Fibroblast of lung (primary cell): ENCODE data around the gene RPUSD4. TPM values are rescaled to one million over a fixed set of nuclear protein-coding genes. Genes with fewer than 3 reads are reported as not detected.
A peak's percentile ranks its signal among the peaks of the same experiment; 100 is the strongest.

ENCODE experiments used
- DNase-seq, 2 donors: peaks; one replicate each; pipeline versions ENCODE4 v3.0.0 to v3.0.0-alpha.2; 2010; ENCODE audit warnings: low read depth in 2 of 2
- H2AFZ ChIP-seq: 2 replicates; pipeline ENCODE4 v1.5.1; 2012; ENCODE audit warnings: low read length, control low read depth, inconsistent platforms
- H3K27ac ChIP-seq: 2 replicates; pipeline ENCODE4 v1.5.1; 2011; ENCODE audit warnings: low read length, control low read depth; ENCODE audit not compliant: insufficient read depth
- H3K27me3 ChIP-seq: 2 replicates; pipeline ENCODE4 v1.5.1; 2011; ENCODE audit warnings: mild to moderate bottlenecking, low read length; ENCODE audit not compliant: control insufficient read depth, insufficient read depth
- H3K36me3 ChIP-seq: 2 replicates; pipeline ENCODE4 v1.5.1; 2011; ENCODE audit warnings: low read length; ENCODE audit not compliant: control insufficient read depth, insufficient read depth
- H3K4me1 ChIP-seq: 2 replicates; pipeline ENCODE4 v1.5.1; 2011; ENCODE audit warnings: low read length; ENCODE audit not compliant: control insufficient read depth, insufficient read depth; ENCODE audit errors: extremely low read depth
- H3K4me2 ChIP-seq: 2 replicates; pipeline ENCODE4 v1.5.1; 2011; ENCODE audit warnings: low read length, control low read depth; ENCODE audit not compliant: insufficient read depth; ENCODE audit errors: extremely low read depth
- H3K4me3 ChIP-seq, 4 experiments: fragments of 200-600 bp in 1 of 4; sonication (generic) in 1 of 4; replicated peaks in 1 of 4; 2 replicates each; pipeline ENCODE4 v1.5.1; 2011 to 2016; ENCODE audit warnings: low read length in 4 of 4, low read depth in 3 of 4, mild to moderate bottlenecking in 3 of 4, control low read depth in 2 of 4, inconsistent platforms in 1 of 4, mixed read lengths in 1 of 4; ENCODE audit not compliant: insufficient read depth in 1 of 4; ENCODE audit errors: control extremely low read depth in 1 of 4
- H3K79me2 ChIP-seq: 2 replicates; pipeline ENCODE4 v1.5.1; 2012; ENCODE audit warnings: mild to moderate bottlenecking, low read length, inconsistent platforms; ENCODE audit not compliant: control insufficient read depth, insufficient read depth
- H3K9ac ChIP-seq: 2 replicates; pipeline ENCODE4 v1.5.1; 2011; ENCODE audit warnings: mild to moderate bottlenecking, low read length, control low read depth; ENCODE audit not compliant: insufficient read depth
- H3K9me3 ChIP-seq: 2 replicates; pipeline ENCODE4 v1.5.1; 2012; ENCODE audit warnings: low read depth, low read length; ENCODE audit not compliant: control insufficient read depth, insufficient read depth
- H4K20me1 ChIP-seq: 2 replicates; pipeline ENCODE4 v1.5.1; 2011; ENCODE audit warnings: low read length; ENCODE audit not compliant: control insufficient read depth, insufficient read depth; ENCODE audit errors: extremely low read depth
- CTCF ChIP-seq, 2 donors: IDR thresholded peaks in 1 of 2; conservative IDR thresholded peaks in 1 of 2; 1 replicate in 1 of 2; 2 replicates in 1 of 2; pipeline ENCODE4 v1.5.1; 2011 to 2012; ENCODE audit warnings: low read length in 2 of 2, control low read depth in 1 of 2, inconsistent platforms in 1 of 2, low read depth in 1 of 2, mild to moderate bottlenecking in 1 of 2
- EZH2 ChIP-seq: IDR thresholded peaks from 2 replicates; pipeline ENCODE4 v1.5.1; 2012; ENCODE audit warnings: low read length, control low read depth, mild to moderate bottlenecking; ENCODE audit errors: missing control alignments
- polyA plus RNA-seq, 2 donors: library from polyadenylated mRNA; depleted of rRNA in 1 of 2; stranded (reverse) in 1 of 2; unstranded in 1 of 2; fragments of >200 nt; gene quantifications; 2 replicates each; pipeline ENCODE4 v1.2.1, GENCODE V29; 2011 to 2012; ENCODE audit warnings: missing spikeins in 1 of 2
- total RNA-seq: library from RNA; depleted of rRNA; stranded (reverse); fragments of >200 nt; gene quantifications from 2 replicates; pipeline ENCODE4 v1.2.1, GENCODE V29; 2014

Gene RPUSD4
- total and polyA plus RNA-seq, 2 donors (not counting 1 experiment from before 2014, with no cell fraction given), result 16.3 to 26.9 TPM

GRCh38 chr11:126163779-126164178 lies 47.7 kb downstream of the RPUSD4 start:
- H4K20me1 ChIP-seq, result no peaks in the 10 kb centered on the region
- DNase-seq, result no peak
- peaks cover 5% of the 10 kb centered on the region for H3K27me3 ChIP-seq
- no peak overlapping the region for H3K9ac ChIP-seq
- peak overlapping the region; percentile 18 for H3K27ac ChIP-seq
- TF ChIP-seq CTCF (conservative IDR thresholded peaks at IDR 0.05 in 1 of 2, IDR thresholded peaks at IDR 0.05 in 1 of 2; ENCODE audit: low read depth in 1 of 2, low read length in 2 of 2) (no peak), EZH2 (no peak)
- H3K36me3 ChIP-seq, result no peaks in the 10 kb centered on the region
- H3K79me2 ChIP-seq, result no peaks in the 10 kb centered on the region
- H3K4me2 ChIP-seq, result no peak overlapping the region
- H3K4me1 ChIP-seq, result no peaks in the 10 kb centered on the region
- no peak overlapping the region for H2AFZ ChIP-seq
- H3K9me3 ChIP-seq, result no peaks in the 10 kb centered on the region
- H3K4me3 ChIP-seq, result no peak overlapping the region

DNA sequence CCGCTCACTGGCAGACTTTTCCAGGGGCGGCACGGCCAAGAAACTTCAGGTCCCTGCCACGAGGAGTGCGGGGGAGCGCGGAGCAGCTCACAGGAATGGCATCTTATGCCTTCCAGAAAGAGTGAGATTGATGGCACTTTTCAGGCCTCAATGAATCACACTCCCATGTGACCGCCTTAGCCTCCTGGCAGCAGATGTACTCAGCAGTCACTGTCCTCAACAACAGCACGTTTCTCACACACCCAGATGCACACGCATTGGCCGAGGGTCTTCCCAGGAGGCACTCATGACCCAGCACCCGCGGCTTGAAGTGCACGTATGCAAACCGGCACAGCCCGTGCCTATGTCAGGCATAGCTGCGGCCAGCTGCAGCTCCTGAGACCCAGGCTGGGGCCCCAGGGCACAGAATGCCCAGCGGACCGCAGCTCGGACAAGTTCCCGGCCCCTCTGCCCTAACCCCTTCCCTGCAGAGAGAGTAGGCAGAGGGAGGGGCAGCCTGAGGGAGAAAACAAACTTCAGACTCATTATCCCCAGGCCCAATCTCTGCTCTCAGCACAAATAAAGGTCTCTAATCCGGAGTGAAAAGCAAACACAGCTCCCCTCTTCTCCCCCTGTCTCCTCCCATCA lies 48.3 kb downstream of the RPUSD4 start:
- Histone ChIP-seq H2AFZ (no peak overlapping the region), H3K36me3 (no peaks in the 10 kb centered on the region), H3K79me2 (no peaks in the 10 kb centered on the region), H4K20me1 (no peaks in the 10 kb centered on the region), H3K9ac (no peak overlapping the region), H3K9me3 (no peaks in the 10 kb centered on the region), H3K4me1 (peaks cover 2% of the 10 kb centered on the region), H3K27me3 (peaks cover 5% of the 10 kb centered on the region), H3K4me3 (no peak overlapping the region), H3K4me2 (no peak overlapping the region), H3K27ac (peak overlapping the region; percentile 18)
- TF ChIP-seq CTCF (conservative IDR thresholded peaks at IDR 0.05 in 1 of 2, IDR thresholded peaks at IDR 0.05 in 1 of 2; ENCODE audit: low read depth in 1 of 2, low read length in 2 of 2) (no peak), EZH2 (no peak)
- DNase-seq, result peak; percentile 92 to 94

DNA sequence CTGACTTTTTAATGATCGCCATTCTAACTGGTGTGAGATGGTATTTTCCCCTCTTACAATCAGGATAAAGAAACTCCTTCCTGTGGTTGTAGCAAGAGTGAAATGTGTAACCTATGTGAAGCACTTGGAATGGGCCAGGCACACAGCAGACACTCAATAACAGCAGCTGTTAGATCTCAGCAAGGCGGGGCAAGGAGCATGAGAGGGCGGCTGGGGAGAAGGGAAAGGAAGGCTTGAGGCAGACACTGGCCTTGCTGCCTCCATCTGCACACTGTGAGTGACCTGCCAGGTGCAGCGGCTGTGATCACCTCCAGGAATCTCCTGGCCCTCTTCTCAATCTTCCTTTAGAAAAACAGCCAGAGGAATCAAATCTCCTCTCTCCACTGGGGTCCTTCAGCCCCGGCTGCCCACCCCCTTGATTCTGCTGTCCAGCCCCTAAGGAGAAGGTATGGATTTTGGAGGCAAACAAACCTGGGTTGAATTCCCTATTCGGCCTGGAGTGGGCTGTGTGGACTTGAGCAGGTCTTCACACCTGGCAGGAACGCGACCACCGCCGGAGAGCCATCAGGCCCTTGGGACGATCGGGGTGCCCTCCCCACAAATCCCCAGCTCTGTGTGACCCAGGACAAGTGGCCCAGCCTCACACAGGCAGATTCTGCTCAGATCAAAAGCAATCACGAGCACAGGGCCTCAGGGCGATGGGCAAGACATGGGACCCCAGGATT lies 49.0 kb downstream of the RPUSD4 start:
- H3K36me3 ChIP-seq, result no peaks in the 10 kb centered on the region
- H3K4me3 ChIP-seq, result no peak overlapping the region
- DNase-seq, result peak in 1 of 2 donors; percentile 55
- no peaks in the 10 kb centered on the region for H4K20me1 ChIP-seq
- no peak overlapping the region for H3K27ac ChIP-seq
- no peak overlapping the region for H2AFZ ChIP-seq
- peaks cover 5% of the 10 kb centered on the region for H3K27me3 ChIP-seq
- no peaks in the 10 kb centered on the region for H3K9me3 ChIP-seq
- TF ChIP-seq CTCF (conservative IDR thresholded peaks at IDR 0.05 in 1 of 2, IDR thresholded peaks at IDR 0.05 in 1 of 2; ENCODE audit: low read depth in 1 of 2, low read length in 2 of 2) (no peak), EZH2 (no peak)
- H3K4me1 ChIP-seq, result peaks cover 2% of the 10 kb centered on the region
- H3K9ac ChIP-seq, result no peak overlapping the region
- H3K4me2 ChIP-seq, result no peak overlapping the region
- no peaks in the 10 kb centered on the region for H3K79me2 ChIP-seq
